Cerebellar nuclear complex (tissue), 1 donor: ENCODE measurements around the gene FLT1.
A peak's percentile ranks its signal among the peaks of the same experiment; 100 is the strongest.

Experiments
- DNase-seq, 2 experiments: peaks; one replicate each; lab custom pipeline; 2025; lab: John Stamatoyannopoulos, UW

FLT1 gene

GRCh38 chr13:28485996-28486543, 8.9 kb downstream of the FLT1 start:
- no peak for DNase-seq

GRCh38 chr13:28485551-28485950, 9.4 kb downstream of the FLT1 start:
- no peak for DNase-seq

GRCh38 chr13:28485097-28485496, 9.8 kb downstream of the FLT1 start:
- no peak for DNase-seq

GRCh38 chr13:28483313-28483931, 11.5 kb downstream of the FLT1 start:
- no peak for DNase-seq

- DNase-seq = no peak
These were observed 15.9 kb downstream of the FLT1 start for GRCh38 chr13:28479005-28479404.

- no peak for DNase-seq
These were observed 16.8 kb downstream of the FLT1 start for GRCh38 chr13:28478127-28478526.

- DNase-seq = no peak
These were observed 17.3 kb downstream of the FLT1 start for GRCh38 chr13:28477709-28477973.

GRCh38 chr13:28476919-28477708, 17.8 kb downstream of the FLT1 start:
- no peak for DNase-seq

GRCh38 chr13:28475916-28476725, 18.8 kb downstream of the FLT1 start:
- DNase-seq = no peak

- no peak for DNase-seq
These were observed 20.3 kb downstream of the FLT1 start for GRCh38 chr13:28474491-28475134.

GRCh38 chr13:28473044-28473443, 21.9 kb downstream of the FLT1 start:
- no peak for DNase-seq

- no peak for DNase-seq
These were observed 23.5 kb downstream of the FLT1 start for GRCh38 chr13:28471421-28471820.

GRCh38 chr13:28470296-28470695, 24.6 kb downstream of the FLT1 start:
- DNase-seq = no peak

- no peak for DNase-seq
These were observed 25.6 kb downstream of the FLT1 start for GRCh38 chr13:28469316-28469715.

GRCh38 chr13:28468023-28468915, 26.7 kb downstream of the FLT1 start:
- no peak for DNase-seq

GRCh38 chr13:28467034-28467433, 27.9 kb downstream of the FLT1 start:
- no peak for DNase-seq

GRCh38 chr13:28466151-28466550, 28.8 kb downstream of the FLT1 start:
- DNase-seq = no peak

GRCh38 chr13:28464861-28465460, 30.0 kb downstream of the FLT1 start:
- peak in 1 of 2 experiments; percentile 51 for DNase-seq

- DNase-seq = no peak
These were observed 31.4 kb downstream of the FLT1 start for GRCh38 chr13:28463481-28463880.

- peak; percentile 91 to 96 for DNase-seq
These were observed 35.0 kb downstream of the FLT1 start for GRCh38 chr13:28459911-28460310.

- DNase-seq = no peak
These were observed 36.3 kb downstream of the FLT1 start for GRCh38 chr13:28458608-28459007.
